Measurements from ENCODE around the gene HOXD11. TPM values are rescaled to one million over a fixed set of nuclear protein-coding genes. Genes with fewer than 3 reads are reported as not detected.

HOXD11 gene
- total RNA-seq, 2 experiments from 2014 or later, result not detected

- intact Hi-C loops (cut with micrococcal nuclease; ENCODE audit: unreplicated experiment), result no loop called here
- Histone ChIP-seq H3K4me3 (ENCODE audit: low read depth, low read length, poor library complexity, severe bottlenecking) (no peak overlapping the region), H2AFZ (ENCODE audit: low read length) (no peak overlapping the region), H3K9me2 (ENCODE audit: insufficient read depth, low read length) (no peaks in the 10 kb centered on the region), H3K9me3 (ENCODE audit: low read length) (no peaks in the 10 kb centered on the region), H3K27ac (ENCODE audit: low read depth, low read length, poor library complexity, severe bottlenecking) (no peak overlapping the region), H3K36me3 (ENCODE audit: insufficient read depth, low read length) (no peaks in the 10 kb centered on the region), H3K79me2 (ENCODE audit: insufficient read depth, low read depth, low read length) (no peaks in the 10 kb centered on the region), H3K4me2 (ENCODE audit: low read length) (no peak overlapping the region), H4K20me1 (ENCODE audit: insufficient read depth, low read length) (no peaks in the 10 kb centered on the region), H3K4me1 (ENCODE audit: insufficient read depth, low read length, poor library complexity, severe bottlenecking) (no peaks in the 10 kb centered on the region)
- no peak for DNase-seq (ENCODE audit: low spot score)
- CTCF ChIA-PET (ENCODE audit: unreplicated experiment), result no interaction called here
- TF ChIP-seq EZH2phosphoT487 (IDR thresholded peaks at IDR 0.05; ENCODE audit: borderline replicate concordance, low read depth, low read length), result no peak
- TF ChIP-seq CTCF (conservative IDR thresholded peaks at IDR 0.05; ENCODE audit: low read length), result no peak
- BruUV-seq (replicated peaks), result no TSS peak
- POLR2A ChIA-PET, result no interaction called here
Measured at GRCh38 chr2:176089843-176090395, 17.2 kb upstream of the HOXD11 start.

- H4K20me1 ChIP-seq (ENCODE audit: insufficient read depth, low read length), result no peaks in the 10 kb centered on the region
- no peak overlapping the region for H3K4me2 ChIP-seq (ENCODE audit: low read length)
- H3K4me3 ChIP-seq (ENCODE audit: low read depth, low read length, poor library complexity, severe bottlenecking), result no peak overlapping the region
- no TSS peak for BruUV-seq (replicated peaks)
- no peaks in the 10 kb centered on the region for H3K9me2 ChIP-seq (ENCODE audit: insufficient read depth, low read length)
- no peaks in the 10 kb centered on the region for H3K79me2 ChIP-seq (ENCODE audit: insufficient read depth, low read depth, low read length)
- no peaks in the 10 kb centered on the region for H3K4me1 ChIP-seq (ENCODE audit: insufficient read depth, low read length, poor library complexity, severe bottlenecking)
- no peak overlapping the region for H3K27ac ChIP-seq (ENCODE audit: low read depth, low read length, poor library complexity, severe bottlenecking)
- ChIA-PET POLR2A (no interaction called here), CTCF (ENCODE audit: unreplicated experiment) (no interaction called here)
- TF ChIP-seq CTCF (conservative IDR thresholded peaks at IDR 0.05; ENCODE audit: low read length) (no peak), EZH2phosphoT487 (IDR thresholded peaks at IDR 0.05; ENCODE audit: borderline replicate concordance, low read depth, low read length) (no peak)
- no peaks in the 10 kb centered on the region for H3K36me3 ChIP-seq (ENCODE audit: insufficient read depth, low read length)
- no peak overlapping the region for H2AFZ ChIP-seq (ENCODE audit: low read length)
- intact Hi-C loops (cut with micrococcal nuclease; ENCODE audit: unreplicated experiment), result no loop called here
- no peaks in the 10 kb centered on the region for H3K9me3 ChIP-seq (ENCODE audit: low read length)
- DNase-seq (ENCODE audit: low spot score), result no peak
Measured at GRCh38 chr2:176090862-176091261, 16.2 kb upstream of the HOXD11 start.

- Histone ChIP-seq H3K9me2 (ENCODE audit: insufficient read depth, low read length) (no peaks in the 10 kb centered on the region), H3K9me3 (ENCODE audit: low read length) (no peaks in the 10 kb centered on the region), H4K20me1 (ENCODE audit: insufficient read depth, low read length) (no peaks in the 10 kb centered on the region), H3K4me2 (ENCODE audit: low read length) (no peak overlapping the region), H3K36me3 (ENCODE audit: insufficient read depth, low read length) (no peaks in the 10 kb centered on the region), H3K4me3 (ENCODE audit: low read depth, low read length, poor library complexity, severe bottlenecking) (no peak overlapping the region), H2AFZ (ENCODE audit: low read length) (no peak overlapping the region), H3K27ac (ENCODE audit: low read depth, low read length, poor library complexity, severe bottlenecking) (no peak overlapping the region), H3K4me1 (ENCODE audit: insufficient read depth, low read length, poor library complexity, severe bottlenecking) (peaks cover 4% of the 10 kb centered on the region), H3K79me2 (ENCODE audit: insufficient read depth, low read depth, low read length) (no peaks in the 10 kb centered on the region)
- POLR2A ChIA-PET, result no interaction called here
- no peak for TF ChIP-seq CTCF (conservative IDR thresholded peaks at IDR 0.05; ENCODE audit: low read length)
- intact Hi-C loops (cut with micrococcal nuclease; ENCODE audit: unreplicated experiment), result no loop called here
- no TSS peak for BruUV-seq (replicated peaks)
- DNase-seq (ENCODE audit: low spot score), result no peak
- CTCF ChIA-PET (ENCODE audit: unreplicated experiment), result no interaction called here
Measured at GRCh38 chr2:176091329-176092258, 15.5 kb upstream of the HOXD11 start.
